Panc1 (cell line): ENCODE results near the gene TTLL11. TPM values are rescaled to one million over a fixed set of nuclear protein-coding genes. Genes with fewer than 3 reads are reported as not detected.

ENCODE experiments used
- ATAC-seq: fragments of 200-7000 bp; cut with Tn5 transposase; 2 replicates; pipeline ENCODE4 v1.9.1; 2020; ENCODE audit warnings: mild to moderate bottlenecking, moderate library complexity
- BruUV-seq: library from RNA; stranded (reverse); fragments of 400-500 nt; replicated peaks from 2 replicates; lab custom pipeline; 2021; lab: Mats Ljungman, UMichigan
- CTCF ChIA-PET: fragments of 300-600 bp; sonication (Branson Sonifier 250); formaldehyde crosslinking; loops from one replicate; lab custom pipeline; 2022; ENCODE audit warnings: antibody characterized with exemption; lab: Charles Lee
- POLR2A ChIA-PET: fragments of 300-600 bp; sonication (Branson Sonifier 250); formaldehyde crosslinking; loops from one replicate; lab custom pipeline; 2022; ENCODE audit warnings: antibody characterized with exemption; lab: Charles Lee
- DNase-seq: peaks from one replicate; pipeline ENCODE4 v3.0.0-alpha.2; 2010; ENCODE audit warnings: low read depth, low spot score
- H3K27ac ChIP-seq: 2 replicates; pipeline ENCODE4 v1.5.1; 2011; ENCODE audit warnings: mild to moderate bottlenecking, low read length, inconsistent platforms
- H3K27me3 ChIP-seq: fragments of 200-500 bp; sonication (Bioruptor generic); 2 replicates; pipeline ENCODE4 v1.6.0; 2014; ENCODE audit warnings: low read length, inconsistent platforms; ENCODE audit not compliant: control insufficient read depth, insufficient read depth
- H3K36me3 ChIP-seq: fragments of 200-500 bp; sonication (Bioruptor generic); 2 replicates; pipeline ENCODE4 v1.5.1; 2014; ENCODE audit warnings: inconsistent platforms, mild to moderate bottlenecking, low read length, moderate library complexity; ENCODE audit not compliant: control insufficient read depth, insufficient read depth
- H3K4me1 ChIP-seq: 2 replicates; pipeline ENCODE4 v1.5.1; 2011; ENCODE audit warnings: inconsistent platforms, mild to moderate bottlenecking, low read length, moderate library complexity; ENCODE audit not compliant: control insufficient read depth, insufficient read depth
- H3K4me3 ChIP-seq, 2 experiments: 2 replicates each; pipeline ENCODE4 v1.5.1; 2011 to 2012; ENCODE audit warnings: low read depth in 2 of 2, low read length in 2 of 2, mild to moderate bottlenecking in 2 of 2, inconsistent platforms in 1 of 2, moderate library complexity in 1 of 2
- H3K9me3 ChIP-seq: fragments of 200-500 bp; sonication (Bioruptor generic); 2 replicates; pipeline ENCODE4 v1.5.1; 2014; ENCODE audit warnings: low read depth, mild to moderate bottlenecking, inconsistent platforms, low read length, moderate library complexity; ENCODE audit not compliant: control insufficient read depth, insufficient read depth
- CTCF ChIP-seq: fragments of 450-650 bp; IDR thresholded peaks from 2 replicates; pipeline ENCODE4 v1.5.1; 2017; ENCODE audit warnings: mild to moderate bottlenecking
- POLR2AphosphoS5 ChIP-seq: IDR thresholded peaks from 2 replicates; pipeline ENCODE4 v1.6.1; 2012; ENCODE audit warnings: mild to moderate bottlenecking, low read depth, low read length, moderate library complexity
- REST ChIP-seq, 2 experiments: IDR thresholded peaks; 2 replicates each; pipeline ENCODE4 v1.6.1; 2011 to 2012; ENCODE audit warnings: low read depth in 2 of 2, control low read depth in 1 of 2, low read length in 1 of 2, mild to moderate bottlenecking in 1 of 2, moderate library complexity in 1 of 2; ENCODE audit not compliant: insufficient read depth in 1 of 2
- SIN3A ChIP-seq: IDR thresholded peaks from 2 replicates; pipeline ENCODE4 v1.6.1; 2012; ENCODE audit warnings: low read depth, mild to moderate bottlenecking, low read length, moderate library complexity, borderline replicate concordance; ENCODE audit not compliant: insufficient read depth
- TCF7L2 ChIP-seq: IDR thresholded peaks from 2 replicates; pipeline ENCODE4 v1.6.1; 2011; ENCODE audit warnings: mild to moderate bottlenecking, low read depth, low read length, inconsistent platforms
- in situ Hi-C: cut with HindIII; loops from 2 replicates; pipeline ENCODE4 v1.10.0; 2016; ENCODE audit warnings: low sequenced_read_pairs, low pct_unique_long_range_greater_than_20kb
- intact Hi-C: fragments of 100-400 bp; cut with micrococcal nuclease; formaldehyde crosslinking; loops from one replicate; pipeline ENCODE4 v1.10.0; 2022; ENCODE audit not compliant: unreplicated experiment
- total RNA-seq: library from RNA; stranded (reverse); gene quantifications from one replicate; pipeline ENCODE4 v1.2.1, GENCODE V29; 2021; ENCODE audit not compliant: unreplicated experiment

The TTLL11 gene
- total RNA-seq, 1 experiment from 2014 or later, result 1.1 TPM

GRCh38 chr9:122096620-122097415 lies 3.7 kb upstream of the TTLL11 start:
- in situ Hi-C loops, result no loop called here

More at GRCh38 chr9:122096620-122097415, 3.7 kb upstream of the TTLL11 start:
- Histone ChIP-seq H3K36me3 (no peaks in the 10 kb centered on the region), H3K9me3 (no peaks in the 10 kb centered on the region), H3K27ac (no peak overlapping the region), H3K4me1 (no peaks in the 10 kb centered on the region), H3K27me3 (no peaks in the 10 kb centered on the region), H3K4me3 (no peak overlapping the region)
- CTCF ChIA-PET, result interaction anchor here (1.1 kb wide), 1 partner anchor 254 kb away, joined by 4 read pairs; no protein-coding TSS in a partner anchor
- POLR2A ChIA-PET, result no interaction called here
- ATAC-seq, result no peak
- BruUV-seq, result no TSS peak
- intact Hi-C loops, result loop anchor here (2.0 to 10.0 kb wide), 2 partner anchors 254 to 358 kb away; no protein-coding TSS in a partner anchor
- no peak for TF ChIP-seq REST (IDR thresholded peaks at IDR 0.05; ENCODE audit: insufficient read depth in 1 of 2, low read depth in 2 of 2, low read length in 1 of 2)
- no peak for TF ChIP-seq POLR2AphosphoS5
- no peak for TF ChIP-seq CTCF
- TF ChIP-seq TCF7L2, result no peak
- no peak for TF ChIP-seq SIN3A
- DNase-seq, result no peak
